ENCODE measurements around the gene GPANK1. TPM values are rescaled to one million over a fixed set of nuclear protein-coding genes. Genes with fewer than 3 reads are reported as not detected.

Gene GPANK1
- total and polyA plus RNA-seq, 9 of the 15 experiments (the other 6 are each of a cell fraction or from before 2014, with no cell fraction given): 32.2 to 111 (median 46.3) TPM

GRCh38 chr6:31636698-31637596 lies 27.9 kb downstream of the GPANK1 start:
- no peaks in the 10 kb centered on the region for H3K9me3 ChIP-seq (replicated peaks; ENCODE audit: control insufficient read depth, insufficient read depth, low read depth, low read length)
- intact Hi-C loops (cut with micrococcal nuclease): no loop called here
- H3K9me1 ChIP-seq (ENCODE audit: control insufficient read depth, insufficient read depth, low read length): no peaks in the 10 kb centered on the region
- TSS peak; percentile 34 for BruUV-seq (replicated peaks)
- H3K36me3 ChIP-seq (ENCODE audit: control insufficient read depth, insufficient read depth, low read length): peaks cover 98% of the 10 kb centered on the region
- H3K79me2 ChIP-seq (ENCODE audit: control insufficient read depth, insufficient read depth, low read length): no peaks in the 10 kb centered on the region; the same call in 2 of the 3 replicates
- peak; percentile 15 for ATAC-seq
- H3K4me2 ChIP-seq (ENCODE audit: insufficient read depth, low read length): no peak overlapping the region
- DNase-seq (ENCODE audit: extremely low read depth in 1 of 4, low spot score in 3 of 4): no peak
- no peak overlapping the region for H2AFZ ChIP-seq (ENCODE audit: low read depth, low read length)
- WGBS (ENCODE audit: insufficient coverage, low coverage, missing lambda C conversion rate): 79% methylated on average over 26 of the region's 27 CpGs
- H3K4me1 ChIP-seq (replicated peaks in 1 of 2; ENCODE audit: control insufficient read depth in 2 of 2, insufficient read depth in 2 of 2, low read length in 2 of 2): peaks cover 3 to 21% of the 10 kb centered on the region in 2 experiments; a peak in 4 of 5 replicates
- FAIRE-seq: no peak
- peaks cover 27% of the 10 kb centered on the region for H4K20me1 ChIP-seq (replicated peaks; ENCODE audit: control insufficient read depth, insufficient read depth, low read length)
- peak overlapping the region; percentile 45; the same call in 1 of the 3 replicates for H3K27ac ChIP-seq (ENCODE audit: extremely low read depth, low read depth, low read length)
- POLR2A ChIA-PET: interaction anchor here (0.7 to 14.8 kb wide), 10 partner anchors 8 to 199 kb away, joined by 3 to 274 read pairs (median 4); partner anchors contain the start of genes ABHD16A, APOM, BAG6 and GPANK1
- no peak overlapping the region for H3K4me3 ChIP-seq
- CTCF ChIA-PET (ENCODE audit: low intra/inter-chr PET ratio): no interaction called here
- no peak overlapping the region; a peak in 1 of 4 replicates for H3K9ac ChIP-seq (ENCODE audit: insufficient read depth in 1 of 2, low read depth in 2 of 2, low read length in 2 of 2)
- H3K27me3 ChIP-seq (ENCODE audit: control insufficient read depth in 2 of 2, insufficient read depth in 2 of 2, low read length in 2 of 2): no peaks in the 10 kb centered on the region
- in situ Hi-C loops (cut with MboI): no loop called here
- TF ChIP-seq TRIM28 (IDR thresholded peaks at IDR 0.05): no peak
- TF ChIP-seq HDAC6 (IDR thresholded peaks at IDR 0.05; ENCODE audit: low read depth, low read length): no peak
- no peak for TF ChIP-seq ZNF395 (CRISPR knock-in tag; IDR thresholded peaks at IDR 0.05)
- TF ChIP-seq MLLT1 (IDR thresholded peaks at IDR 0.05): 0 out of 4 replicates have a peak, but pooled peaks of 1 of the 2 experiments have one; percentile 14
- TF ChIP-seq ZNF263 (CRISPR knock-in tag; IDR thresholded peaks at IDR 0.05; ENCODE audit: borderline replicate concordance): no peak
- peak; percentile 56 for TF ChIP-seq POLR2G (IDR thresholded peaks at IDR 0.05; ENCODE audit: low read depth, low read length)
- no peak for TF ChIP-seq ZNF436 (CRISPR knock-in tag; IDR thresholded peaks at IDR 0.05)
- 0 out of 2 replicates have a peak, but pooled peaks have one; percentile 18 for TF ChIP-seq POLR2AphosphoS5 (IDR thresholded peaks at IDR 0.05; ENCODE audit: control insufficient read depth, insufficient read depth, low read depth, low read length)
- TF ChIP-seq ZNF175 (CRISPR knock-in tag; IDR thresholded peaks at IDR 0.05; ENCODE audit: low read depth): no peak
- peak; percentile 63 for TF ChIP-seq RBFOX2 (IDR thresholded peaks at IDR 0.05; ENCODE audit: low read depth, low read length)
- TF ChIP-seq ZHX1 (conservative IDR thresholded peaks at IDR 0.05; ENCODE audit: low read length): no peak
- no peak for TF ChIP-seq CTBP1 (IDR thresholded peaks at IDR 0.05; ENCODE audit: borderline replicate concordance)
- no peak for TF ChIP-seq TFAM (CRISPR knock-in tag; conservative IDR thresholded peaks at IDR 0.05)
- TF ChIP-seq ZNF253 (CRISPR knock-in tag; conservative IDR thresholded peaks at IDR 0.05): no peak
- TF ChIP-seq MYNN (IDR thresholded peaks at IDR 0.05): peak; percentile 34; the same call in 1 of the 2 replicates
- TF ChIP-seq MYNN (CRISPR knock-in tag; IDR thresholded peaks at IDR 0.05): no peak
